ENCODE results near the gene ANKFN1.

GRCh38 chr17:56313201-56313600 lies 159.9 kb downstream of the ANKFN1 start:
- no peak for TF ChIP-seq CTCF (IDR thresholded peaks at IDR 0.05)
- no peak for TF ChIP-seq POLR2A (IDR thresholded peaks at IDR 0.05)

All from body of pancreas (tissue), 4 donors.